Measurements from ENCODE around the gene BNIP1.

GRCh38 chr5:173161148-173161547 lies 16.8 kb downstream of the BNIP1 start:
- TF ChIP-seq CTCF (IDR thresholded peaks at IDR 0.05) (no peak), POLR2A (IDR thresholded peaks at IDR 0.05) (no peak), POLR2AphosphoS5 (IDR thresholded peaks at IDR 0.05) (no peak)

Measured in sigmoid colon (tissue), 4 donors.